HepG2 (cell line): ENCODE measurements around the gene BCL2.

Source experiments
- HNRNPLL ChIP-seq: fragments of 200-400 bp; formaldehyde crosslinking; IDR thresholded peaks from 2 replicates; pipeline ENCODE4 v1.6.1; 2017; ENCODE audit warnings: mild to moderate bottlenecking, low read depth, low read length; ENCODE audit not compliant: poor library complexity, severe bottlenecking
- SP1 ChIP-seq, 2 experiments: fragments of 450-650 bp in 1 of 2; sonication (generic) in 1 of 2; formaldehyde crosslinking in 1 of 2; IDR thresholded peaks; 2 replicates each; pipeline versions ENCODE4 v1.4.0 to v1.6.1; 2016 to 2020; ENCODE audit warnings: missing genetic modification reagents in 1 of 2

DNA sequence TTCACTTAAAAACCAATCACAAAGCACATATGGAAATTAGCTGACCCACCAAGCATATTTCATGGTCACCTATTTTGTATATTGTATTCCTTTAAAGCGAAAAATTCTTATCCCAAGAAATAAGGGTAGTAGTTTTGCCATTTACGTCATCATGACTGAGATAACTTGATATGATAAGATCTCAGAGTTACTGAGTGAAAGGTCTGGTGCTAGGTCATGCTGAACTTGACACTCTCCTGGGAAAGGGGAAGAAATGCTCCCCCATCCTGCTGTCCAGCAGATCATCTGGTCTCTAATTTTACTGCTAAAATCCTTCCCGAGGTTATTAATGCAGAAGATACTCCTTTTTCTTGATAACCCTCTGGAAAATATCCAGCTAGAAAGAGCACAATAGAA is 78.3 kb downstream of the BCL2 start:
- TF ChIP-seq HNRNPLL (no peak), SP1 (IDR thresholded peaks at IDR 0.05) (no peak), SP1 (CRISPR knock-in tag; IDR thresholded peaks at IDR 0.05) (no peak)
